ENCODE results near the gene MOV10.

The MOV10 gene

GRCh38 chr1:112699425-112700144, 25.1 kb downstream of the MOV10 start:
- Mint-ChIP-seq H3K4me1 (peaks cover 38% of the 10 kb centered on the region), H3K4me3 (no peak overlapping the region), H3K9me3 (no peaks in the 10 kb centered on the region), H3K27me3 (no peaks in the 10 kb centered on the region), H3K36me3 (no peaks in the 10 kb centered on the region), H3K27ac (peak overlapping the region; percentile 89)
- DNase-seq (ENCODE audit: low spot score in 2 of 2) (no peak), ATAC-seq (ENCODE audit: low read depth) (no peak)

- no peaks in the 10 kb centered on the region for H3K36me3 Mint-ChIP-seq
- peak overlapping the region; percentile 89 for H3K27ac Mint-ChIP-seq
These were observed 26.1 kb downstream of the MOV10 start for GRCh38 chr1:112700290-112701226.

DNA sequence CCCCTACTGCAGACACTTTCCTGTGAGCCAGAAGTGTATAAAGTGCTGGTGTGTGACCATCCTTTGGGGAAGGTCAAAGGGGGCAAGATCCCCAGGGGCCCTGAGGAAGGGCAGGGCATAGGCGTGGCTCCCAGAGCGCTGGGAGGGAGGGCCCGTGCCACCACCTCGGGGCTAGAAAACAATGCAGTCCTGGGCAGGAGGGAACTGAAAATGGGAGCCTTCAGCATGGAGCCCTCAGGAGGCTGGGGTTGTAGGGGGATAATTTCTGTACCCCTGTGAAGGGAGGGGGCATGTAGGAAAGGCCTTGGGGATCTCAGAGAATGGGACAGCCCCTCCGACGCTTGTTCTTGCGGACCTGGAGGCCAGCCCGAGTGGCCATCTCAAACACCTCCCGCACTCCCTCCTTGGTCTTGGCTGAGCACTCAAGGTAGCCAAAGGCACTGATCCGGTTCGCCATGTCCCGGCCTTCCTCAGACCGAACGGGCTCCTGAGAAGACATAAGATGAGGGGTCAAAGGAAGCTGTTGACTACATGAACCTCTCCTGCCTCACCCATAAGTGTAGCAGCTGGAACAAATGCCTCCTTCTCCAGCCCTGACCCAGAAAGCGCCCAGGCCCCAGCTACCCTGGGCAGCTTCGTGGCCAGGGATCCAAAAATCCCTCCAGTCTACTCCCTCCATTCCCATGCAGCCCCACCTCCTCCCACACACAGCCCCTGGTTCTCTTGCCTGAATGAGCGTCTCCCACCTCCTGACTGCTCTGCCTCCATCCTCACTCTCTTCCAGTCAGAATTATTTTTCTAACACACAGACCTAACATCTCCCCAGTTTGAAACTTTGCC, 27.0 kb downstream of the MOV10 start:
- peak overlapping the region; percentile 59 for H3K4me3 Mint-ChIP-seq

More at GRCh38 chr1:112700290-112701226, 26.1 kb downstream of the MOV10 start:
- DNase-seq (ENCODE audit: low spot score in 2 of 2) (peak; percentile 64 to 74), ATAC-seq (ENCODE audit: low read depth) (peak; percentile 79)
- H3K9me3 Mint-ChIP-seq: no peaks in the 10 kb centered on the region
- peaks cover 47% of the 10 kb centered on the region for H3K4me1 Mint-ChIP-seq
- H3K4me3 Mint-ChIP-seq: peak overlapping the region; percentile 59
- no peaks in the 10 kb centered on the region for H3K27me3 Mint-ChIP-seq

DNA sequence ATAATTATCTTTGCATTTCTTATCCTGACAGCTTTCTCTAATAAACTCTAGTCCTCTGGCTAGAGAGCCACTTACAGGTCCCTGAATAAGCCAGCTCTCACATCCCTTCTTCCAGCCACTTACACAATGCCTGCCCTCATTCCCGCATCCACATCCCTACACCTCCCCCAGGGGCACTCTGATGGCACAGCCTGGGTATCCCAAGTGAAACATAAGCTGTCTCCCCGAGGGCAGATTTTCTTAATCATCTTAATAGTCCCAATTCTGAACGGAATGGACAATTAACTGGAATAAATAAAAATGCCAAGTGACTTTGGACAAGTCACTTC, 27.6 kb downstream of the MOV10 start:
- no peaks in the 10 kb centered on the region for H3K27me3 Mint-ChIP-seq
- ATAC-seq (ENCODE audit: low read depth) (no peak), DNase-seq (ENCODE audit: low spot score in 2 of 2) (no peak)
- peak overlapping the region; percentile 2 for H3K4me3 Mint-ChIP-seq
- peaks cover 54% of the 10 kb centered on the region for H3K4me1 Mint-ChIP-seq
- peak overlapping the region; percentile 15 for H3K27ac Mint-ChIP-seq
- H3K9me3 Mint-ChIP-seq: no peaks in the 10 kb centered on the region
- no peaks in the 10 kb centered on the region for H3K36me3 Mint-ChIP-seq

More for the DNA sequence above, 27.0 kb downstream of the MOV10 start:
- H3K36me3 Mint-ChIP-seq: no peaks in the 10 kb centered on the region
- no peaks in the 10 kb centered on the region for H3K9me3 Mint-ChIP-seq
- H3K4me1 Mint-ChIP-seq: peaks cover 53% of the 10 kb centered on the region
- no peak for DNase-seq (ENCODE audit: low spot score in 2 of 2)
- ATAC-seq (ENCODE audit: low read depth): peak; percentile 13
- H3K27ac Mint-ChIP-seq: peak overlapping the region; percentile 89
- no peaks in the 10 kb centered on the region for H3K27me3 Mint-ChIP-seq

- H3K27me3 Mint-ChIP-seq: no peaks in the 10 kb centered on the region
- no peaks in the 10 kb centered on the region for H3K36me3 Mint-ChIP-seq
- no peak for DNase-seq (ENCODE audit: low spot score in 2 of 2)
- H3K27ac Mint-ChIP-seq: peak overlapping the region; percentile 22
- H3K4me1 Mint-ChIP-seq: peaks cover 56% of the 10 kb centered on the region
- no peaks in the 10 kb centered on the region for H3K9me3 Mint-ChIP-seq
- no peak overlapping the region for H3K4me3 Mint-ChIP-seq
- ATAC-seq (ENCODE audit: low read depth): no peak
These were observed 28.2 kb downstream of the MOV10 start for GRCh38 chr1:112702420-112703261.

DNA sequence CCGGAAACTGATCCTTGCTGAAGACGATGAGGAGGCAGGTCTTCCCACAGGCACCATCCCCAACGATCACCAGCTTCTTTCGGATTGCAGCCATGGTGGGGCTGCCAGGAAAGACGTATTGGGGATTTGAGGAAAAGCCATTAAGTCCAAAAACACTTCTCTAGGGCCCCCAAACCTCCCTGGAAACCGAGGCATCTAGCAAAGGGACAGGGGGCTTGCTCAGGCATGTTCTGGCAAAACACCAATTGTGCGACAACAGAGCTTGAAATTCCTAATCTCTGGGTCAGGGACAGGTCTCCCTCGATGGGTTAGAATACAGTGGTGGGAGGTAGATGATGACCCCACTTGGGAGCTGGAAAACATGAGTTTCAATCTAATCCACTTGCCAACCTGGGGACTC, 29.2 kb downstream of the MOV10 start:
- Mint-ChIP-seq H3K27me3 (no peaks in the 10 kb centered on the region), H3K36me3 (no peaks in the 10 kb centered on the region), H3K4me1 (peaks cover 57% of the 10 kb centered on the region), H3K4me3 (no peak overlapping the region), H3K27ac (peak overlapping the region; percentile 80), H3K9me3 (no peaks in the 10 kb centered on the region)
- no peak for DNase-seq (ENCODE audit: low spot score in 2 of 2)
- no peak for ATAC-seq (ENCODE audit: low read depth)

DNA sequence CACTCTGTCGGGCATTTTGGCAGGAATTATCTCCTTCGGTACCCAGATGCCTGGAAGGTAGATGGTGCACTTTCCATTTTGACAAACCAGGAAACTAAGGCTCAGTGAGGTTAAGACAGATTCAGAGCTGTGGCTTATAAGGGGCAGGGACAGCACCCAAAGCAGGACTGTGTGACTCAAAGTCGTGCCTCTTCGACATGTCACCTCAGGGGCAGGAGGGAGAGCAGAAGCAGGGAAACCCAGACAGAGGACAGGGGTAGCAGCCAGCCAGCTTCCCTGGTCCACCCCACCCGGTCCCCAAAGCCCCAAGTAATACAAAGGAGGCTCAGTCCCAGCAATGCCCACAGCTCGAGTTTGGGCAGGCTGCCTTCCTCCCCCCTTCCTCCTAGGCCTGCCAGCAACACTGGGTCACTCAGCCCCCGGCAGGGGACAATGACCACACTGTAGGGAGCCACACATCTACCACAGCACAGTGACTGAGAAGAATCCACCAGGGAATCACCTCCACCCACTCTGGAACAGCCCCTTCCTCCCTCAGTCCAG, 30.0 kb downstream of the MOV10 start:
- Mint-ChIP-seq H3K4me3 (no peak overlapping the region), H3K27me3 (no peaks in the 10 kb centered on the region), H3K4me1 (peaks cover 49% of the 10 kb centered on the region), H3K27ac (peak overlapping the region; percentile 80), H3K36me3 (no peaks in the 10 kb centered on the region), H3K9me3 (no peaks in the 10 kb centered on the region)
- ATAC-seq (ENCODE audit: low read depth) (no peak), DNase-seq (ENCODE audit: low spot score in 2 of 2) (no peak)

DNA sequence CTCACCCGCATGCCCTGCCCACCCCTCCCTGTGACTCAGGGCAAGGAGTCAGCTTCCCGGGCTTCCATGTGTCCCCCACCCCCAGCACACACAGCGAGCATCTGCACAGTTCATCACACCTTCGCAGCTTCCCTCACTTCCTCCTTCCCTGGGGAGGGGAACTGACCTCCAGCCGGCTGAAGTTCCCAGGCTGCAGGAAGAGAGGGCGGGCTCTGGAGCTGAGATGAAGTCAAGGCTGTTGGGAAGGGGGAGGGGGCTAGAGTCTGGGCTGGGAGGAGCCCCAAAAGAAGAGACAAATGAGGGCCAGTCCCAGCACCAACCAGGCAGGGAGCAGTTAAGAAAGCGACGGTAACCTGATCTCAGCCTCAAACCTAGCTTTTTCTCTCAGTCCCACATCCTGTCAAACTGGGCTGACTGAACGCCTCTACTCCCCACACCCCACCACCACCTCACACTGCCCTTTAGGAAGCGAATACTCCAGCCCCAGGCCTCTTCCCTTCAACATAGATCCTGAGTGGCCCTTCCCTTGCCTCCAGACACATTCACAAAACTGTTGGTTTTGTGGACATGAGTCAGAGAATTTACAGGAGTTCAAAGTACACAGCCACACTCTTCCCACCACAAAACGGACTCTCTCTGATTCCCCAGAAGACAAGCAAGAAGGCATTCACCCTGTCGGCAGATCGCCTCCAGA, 30.6 kb downstream of the MOV10 start:
- no peak for DNase-seq (ENCODE audit: low spot score in 2 of 2)
- peaks cover 43% of the 10 kb centered on the region for H3K4me1 Mint-ChIP-seq

GRCh38 chr1:112706505-112707220, 32.2 kb downstream of the MOV10 start, which contains the start of gene RHOC:
TSS of gene RHOC (minus strand) at chr1:112707127. CDS start at chr1:112703799, 3,328 bp downstream.
- DNase-seq (ENCODE audit: low spot score in 2 of 2) (no peak), ATAC-seq (ENCODE audit: low read depth) (peak; percentile 66)
- Mint-ChIP-seq H3K27ac (peak within 1 kb of the TSS; percentile 88), H3K9me3 (no peaks in the 10 kb centered on the region), H3K4me3 (peak within 1 kb of the TSS; percentile 88), H3K4me1 (peaks cover 29% of the 10 kb centered on the region), H3K27me3 (no peaks in the 10 kb centered on the region), H3K36me3 (no peaks in the 10 kb centered on the region)

More for the DNA sequence above, 30.6 kb downstream of the MOV10 start:
- peak; percentile 41 for ATAC-seq (ENCODE audit: low read depth)
- Mint-ChIP-seq H3K36me3 (no peaks in the 10 kb centered on the region), H3K27ac (peak overlapping the region; percentile 80), H3K4me3 (peak overlapping the region; percentile 56), H3K9me3 (no peaks in the 10 kb centered on the region), H3K27me3 (no peaks in the 10 kb centered on the region)

DNA sequence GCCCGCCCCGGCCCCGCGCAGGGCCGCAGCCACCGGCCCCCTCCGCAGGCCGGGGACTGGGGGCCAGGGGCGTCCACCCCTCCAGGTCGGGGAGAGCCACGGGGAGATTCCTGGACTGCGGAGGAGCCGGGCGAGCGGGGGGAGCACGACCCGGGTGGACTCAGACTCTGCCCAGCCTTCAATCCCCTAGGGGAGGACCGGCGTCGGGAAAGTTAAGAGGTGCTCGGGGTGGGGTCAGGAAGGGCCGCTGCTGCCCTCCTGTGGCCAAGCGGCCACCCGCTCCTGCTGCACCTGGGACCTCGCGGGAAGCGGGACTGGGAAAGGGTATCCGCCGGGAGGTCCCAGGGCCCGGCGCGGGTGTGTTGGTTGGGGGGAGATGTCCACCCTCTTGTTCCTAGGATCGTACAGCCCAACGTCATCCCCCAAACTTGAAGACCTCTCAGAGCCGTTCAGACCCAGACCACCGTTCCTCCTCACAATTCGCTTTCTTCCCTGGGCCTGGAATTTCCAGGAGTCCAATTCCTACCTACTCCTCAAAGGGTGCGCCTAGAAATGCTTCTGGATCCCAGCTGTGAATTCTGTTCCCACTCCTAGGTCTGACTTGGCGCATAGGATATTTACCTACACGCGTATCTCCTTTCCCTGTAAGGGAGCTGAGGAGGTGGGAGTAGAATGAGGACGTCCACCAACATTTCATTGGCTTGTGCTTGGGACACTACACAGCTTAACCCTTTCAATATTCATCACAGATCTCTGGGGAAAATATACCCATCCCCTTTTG, 33.0 kb downstream of the MOV10 start:
- H3K27me3 Mint-ChIP-seq: no peaks in the 10 kb centered on the region
- H3K36me3 Mint-ChIP-seq: no peaks in the 10 kb centered on the region
- ATAC-seq (ENCODE audit: low read depth) (peak; percentile 69), DNase-seq (ENCODE audit: low spot score in 2 of 2) (peak in 1 of 2 donors; percentile 57)
- H3K27ac Mint-ChIP-seq: peak overlapping the region; percentile 88
- no peaks in the 10 kb centered on the region for H3K9me3 Mint-ChIP-seq
- peak overlapping the region; percentile 88 for H3K4me3 Mint-ChIP-seq
- H3K4me1 Mint-ChIP-seq: peaks cover 22% of the 10 kb centered on the region

DNA sequence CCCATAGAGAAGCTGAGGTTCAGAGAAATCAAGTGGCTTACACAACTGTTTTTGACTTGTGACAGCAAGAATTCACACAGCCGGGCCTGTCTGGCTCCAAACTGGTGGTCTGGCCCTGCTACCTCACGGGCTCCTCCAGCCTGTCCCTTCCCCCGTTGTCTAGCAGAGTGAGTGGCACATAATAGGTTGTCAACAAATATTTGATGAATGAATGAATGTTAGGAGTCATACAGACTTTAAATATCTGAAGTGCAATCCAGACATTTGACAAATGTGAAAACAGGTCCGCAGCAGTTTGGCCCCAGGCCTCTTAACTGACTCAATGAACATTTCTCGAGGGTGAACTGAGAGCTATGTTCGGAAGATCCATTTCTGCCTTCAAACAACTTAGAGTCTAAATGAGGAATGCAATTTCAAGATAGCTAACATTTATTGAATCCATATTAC, 33.6 kb downstream of the MOV10 start:
- H3K27ac Mint-ChIP-seq: peak overlapping the region; percentile 88
- H3K27me3 Mint-ChIP-seq: no peaks in the 10 kb centered on the region
- H3K4me1 Mint-ChIP-seq: peaks cover 20% of the 10 kb centered on the region
- H3K4me3 Mint-ChIP-seq: peak overlapping the region; percentile 88
- no peaks in the 10 kb centered on the region for H3K36me3 Mint-ChIP-seq
- no peaks in the 10 kb centered on the region for H3K9me3 Mint-ChIP-seq
- DNase-seq (ENCODE audit: low spot score in 2 of 2) (no peak), ATAC-seq (ENCODE audit: low read depth) (no peak)

Data from memory B cell (primary cell).